ENCODE measurements around the gene CFTR.

DNA sequence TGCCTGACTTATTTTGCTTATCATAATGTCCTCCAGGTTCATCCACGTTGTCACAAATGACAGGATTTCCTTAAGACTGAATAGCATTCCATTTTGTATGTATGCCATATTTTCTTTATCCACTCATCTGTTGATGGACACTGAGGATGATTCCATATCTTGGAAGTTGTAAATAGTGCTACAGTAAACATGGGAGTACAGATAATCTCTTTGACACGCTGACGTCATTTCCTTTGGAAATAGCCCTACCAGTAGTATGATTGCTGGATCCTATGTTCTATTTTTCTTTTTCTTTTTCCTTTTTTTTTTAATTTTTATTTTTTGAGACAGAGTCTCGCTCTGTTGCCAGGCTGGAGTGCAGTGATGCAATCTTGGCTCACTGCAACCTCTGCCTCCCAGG is 225.8 kb downstream of the CFTR start:
- TF ChIP-seq, protein P1, sequence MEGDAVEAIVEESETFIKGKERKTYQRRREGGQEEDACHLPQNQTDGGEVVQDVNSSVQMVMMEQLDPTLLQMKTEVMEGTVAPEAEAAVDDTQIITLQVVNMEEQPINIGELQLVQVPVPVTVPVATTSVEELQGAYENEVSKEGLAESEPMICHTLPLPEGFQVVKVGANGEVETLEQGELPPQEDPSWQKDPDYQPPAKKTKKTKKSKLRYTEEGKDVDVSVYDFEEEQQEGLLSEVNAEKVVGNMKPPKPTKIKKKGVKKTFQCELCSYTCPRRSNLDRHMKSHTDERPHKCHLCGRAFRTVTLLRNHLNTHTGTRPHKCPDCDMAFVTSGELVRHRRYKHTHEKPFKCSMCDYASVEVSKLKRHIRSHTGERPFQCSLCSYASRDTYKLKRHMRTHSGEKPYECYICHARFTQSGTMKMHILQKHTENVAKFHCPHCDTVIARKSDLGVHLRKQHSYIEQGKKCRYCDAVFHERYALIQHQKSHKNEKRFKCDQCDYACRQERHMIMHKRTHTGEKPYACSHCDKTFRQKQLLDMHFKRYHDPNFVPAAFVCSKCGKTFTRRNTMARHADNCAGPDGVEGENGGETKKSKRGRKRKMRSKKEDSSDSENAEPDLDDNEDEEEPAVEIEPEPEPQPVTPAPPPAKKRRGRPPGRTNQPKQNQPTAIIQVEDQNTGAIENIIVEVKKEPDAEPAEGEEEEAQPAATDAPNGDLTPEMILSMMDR (IDR thresholded peaks at IDR 0.05) = no peak
- TF ChIP-seq POLR2AphosphoS5 (IDR thresholded peaks at IDR 0.05; ENCODE audit: low read depth, low read length) (no peak), SIN3A (IDR thresholded peaks at IDR 0.05; ENCODE audit: borderline replicate concordance, insufficient read depth, low read depth, low read length) (no peak), TCF7L2 (IDR thresholded peaks at IDR 0.05; ENCODE audit: low read depth, low read length) (no peak)
- TF ChIP-seq, protein P2, sequence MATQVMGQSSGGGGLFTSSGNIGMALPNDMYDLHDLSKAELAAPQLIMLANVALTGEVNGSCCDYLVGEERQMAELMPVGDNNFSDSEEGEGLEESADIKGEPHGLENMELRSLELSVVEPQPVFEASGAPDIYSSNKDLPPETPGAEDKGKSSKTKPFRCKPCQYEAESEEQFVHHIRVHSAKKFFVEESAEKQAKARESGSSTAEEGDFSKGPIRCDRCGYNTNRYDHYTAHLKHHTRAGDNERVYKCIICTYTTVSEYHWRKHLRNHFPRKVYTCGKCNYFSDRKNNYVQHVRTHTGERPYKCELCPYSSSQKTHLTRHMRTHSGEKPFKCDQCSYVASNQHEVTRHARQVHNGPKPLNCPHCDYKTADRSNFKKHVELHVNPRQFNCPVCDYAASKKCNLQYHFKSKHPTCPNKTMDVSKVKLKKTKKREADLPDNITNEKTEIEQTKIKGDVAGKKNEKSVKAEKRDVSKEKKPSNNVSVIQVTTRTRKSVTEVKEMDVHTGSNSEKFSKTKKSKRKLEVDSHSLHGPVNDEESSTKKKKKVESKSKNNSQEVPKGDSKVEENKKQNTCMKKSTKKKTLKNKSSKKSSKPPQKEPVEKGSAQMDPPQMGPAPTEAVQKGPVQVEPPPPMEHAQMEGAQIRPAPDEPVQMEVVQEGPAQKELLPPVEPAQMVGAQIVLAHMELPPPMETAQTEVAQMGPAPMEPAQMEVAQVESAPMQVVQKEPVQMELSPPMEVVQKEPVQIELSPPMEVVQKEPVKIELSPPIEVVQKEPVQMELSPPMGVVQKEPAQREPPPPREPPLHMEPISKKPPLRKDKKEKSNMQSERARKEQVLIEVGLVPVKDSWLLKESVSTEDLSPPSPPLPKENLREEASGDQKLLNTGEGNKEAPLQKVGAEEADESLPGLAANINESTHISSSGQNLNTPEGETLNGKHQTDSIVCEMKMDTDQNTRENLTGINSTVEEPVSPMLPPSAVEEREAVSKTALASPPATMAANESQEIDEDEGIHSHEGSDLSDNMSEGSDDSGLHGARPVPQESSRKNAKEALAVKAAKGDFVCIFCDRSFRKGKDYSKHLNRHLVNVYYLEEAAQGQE (IDR thresholded peaks at IDR 0.05; ENCODE audit: insufficient read depth in 1 of 2, low read depth in 2 of 2, low read length in 1 of 2) = no peak
